ENCODE results near the gene GLS. TPM values are rescaled to one million over a fixed set of nuclear protein-coding genes. Genes with fewer than 3 reads are reported as not detected.

The GLS gene
- total RNA-seq, 1 experiment from 2014 or later = 97.4 TPM

DNA sequence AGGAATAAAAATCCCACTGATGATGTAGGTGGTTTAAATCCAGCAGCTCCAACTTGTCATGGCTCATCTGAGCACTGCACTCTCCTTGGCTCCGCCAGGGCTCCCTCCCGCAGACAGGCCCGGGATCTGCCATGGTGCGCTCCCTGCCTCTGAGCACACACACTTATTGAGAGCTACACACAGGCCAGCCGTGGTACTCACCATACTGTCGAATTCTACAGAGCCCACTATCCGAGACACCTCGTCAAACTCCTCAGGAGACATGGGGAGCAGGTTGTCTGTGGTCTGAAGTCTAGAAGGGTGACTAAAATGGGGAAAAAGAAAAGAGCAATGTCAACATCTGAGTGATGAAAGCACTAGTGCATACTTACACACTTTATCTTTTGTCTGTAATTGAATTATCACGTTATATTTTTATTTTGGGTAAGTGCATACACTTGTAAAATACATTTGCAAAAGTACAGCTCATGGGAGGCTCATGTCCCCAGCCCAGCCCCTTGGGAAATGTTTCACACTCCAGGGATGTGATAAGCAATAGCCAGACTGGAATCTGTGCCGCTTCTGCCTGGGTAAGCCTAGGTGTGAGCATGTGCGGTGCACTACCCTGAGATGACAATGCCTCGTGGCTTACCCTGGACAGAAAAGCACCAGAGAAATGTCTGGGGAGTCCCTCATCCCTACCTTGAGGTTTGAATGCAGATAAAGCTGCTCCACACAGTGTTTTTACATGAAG lies 94.2 kb downstream of the GLS start:
- no peak for DNase-seq (ENCODE audit: low read depth, low spot score)
- ATAC-seq = no peak
- H3K36me3 ChIP-seq (ENCODE audit: control insufficient read depth in 1 of 2, insufficient read depth in 2 of 2, low read length in 2 of 2) = peaks cover 81% of the 10 kb centered on the region in 2 experiments
- BruUV-seq (replicated peaks) = no TSS peak
- no peak overlapping the region for H3K9ac ChIP-seq (ENCODE audit: low read length)
- TF ChIP-seq SRF (IDR thresholded peaks at IDR 0.05; ENCODE audit: low read depth) (no peak), RAD21 (IDR thresholded peaks at IDR 0.05; ENCODE audit: low read depth) (no peak), CBX3 (IDR thresholded peaks at IDR 0.05; ENCODE audit: low read depth) (no peak), EZH2 (IDR thresholded peaks at IDR 0.05) (no peak), SIN3A (IDR thresholded peaks at IDR 0.05; ENCODE audit: low read depth) (no peak), FOSL1 (IDR thresholded peaks at IDR 0.05; ENCODE audit: low read depth) (no peak), JUND (IDR thresholded peaks at IDR 0.05) (no peak)
- TF ChIP-seq, protein P1, sequence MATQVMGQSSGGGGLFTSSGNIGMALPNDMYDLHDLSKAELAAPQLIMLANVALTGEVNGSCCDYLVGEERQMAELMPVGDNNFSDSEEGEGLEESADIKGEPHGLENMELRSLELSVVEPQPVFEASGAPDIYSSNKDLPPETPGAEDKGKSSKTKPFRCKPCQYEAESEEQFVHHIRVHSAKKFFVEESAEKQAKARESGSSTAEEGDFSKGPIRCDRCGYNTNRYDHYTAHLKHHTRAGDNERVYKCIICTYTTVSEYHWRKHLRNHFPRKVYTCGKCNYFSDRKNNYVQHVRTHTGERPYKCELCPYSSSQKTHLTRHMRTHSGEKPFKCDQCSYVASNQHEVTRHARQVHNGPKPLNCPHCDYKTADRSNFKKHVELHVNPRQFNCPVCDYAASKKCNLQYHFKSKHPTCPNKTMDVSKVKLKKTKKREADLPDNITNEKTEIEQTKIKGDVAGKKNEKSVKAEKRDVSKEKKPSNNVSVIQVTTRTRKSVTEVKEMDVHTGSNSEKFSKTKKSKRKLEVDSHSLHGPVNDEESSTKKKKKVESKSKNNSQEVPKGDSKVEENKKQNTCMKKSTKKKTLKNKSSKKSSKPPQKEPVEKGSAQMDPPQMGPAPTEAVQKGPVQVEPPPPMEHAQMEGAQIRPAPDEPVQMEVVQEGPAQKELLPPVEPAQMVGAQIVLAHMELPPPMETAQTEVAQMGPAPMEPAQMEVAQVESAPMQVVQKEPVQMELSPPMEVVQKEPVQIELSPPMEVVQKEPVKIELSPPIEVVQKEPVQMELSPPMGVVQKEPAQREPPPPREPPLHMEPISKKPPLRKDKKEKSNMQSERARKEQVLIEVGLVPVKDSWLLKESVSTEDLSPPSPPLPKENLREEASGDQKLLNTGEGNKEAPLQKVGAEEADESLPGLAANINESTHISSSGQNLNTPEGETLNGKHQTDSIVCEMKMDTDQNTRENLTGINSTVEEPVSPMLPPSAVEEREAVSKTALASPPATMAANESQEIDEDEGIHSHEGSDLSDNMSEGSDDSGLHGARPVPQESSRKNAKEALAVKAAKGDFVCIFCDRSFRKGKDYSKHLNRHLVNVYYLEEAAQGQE (IDR thresholded peaks at IDR 0.05; ENCODE audit: low read depth) = no peak
- TF ChIP-seq, protein P2, sequence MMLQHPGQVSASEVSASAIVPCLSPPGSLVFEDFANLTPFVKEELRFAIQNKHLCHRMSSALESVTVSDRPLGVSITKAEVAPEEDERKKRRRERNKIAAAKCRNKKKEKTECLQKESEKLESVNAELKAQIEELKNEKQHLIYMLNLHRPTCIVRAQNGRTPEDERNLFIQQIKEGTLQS (IDR thresholded peaks at IDR 0.05) = no peak
- TF ChIP-seq, protein P3, sequence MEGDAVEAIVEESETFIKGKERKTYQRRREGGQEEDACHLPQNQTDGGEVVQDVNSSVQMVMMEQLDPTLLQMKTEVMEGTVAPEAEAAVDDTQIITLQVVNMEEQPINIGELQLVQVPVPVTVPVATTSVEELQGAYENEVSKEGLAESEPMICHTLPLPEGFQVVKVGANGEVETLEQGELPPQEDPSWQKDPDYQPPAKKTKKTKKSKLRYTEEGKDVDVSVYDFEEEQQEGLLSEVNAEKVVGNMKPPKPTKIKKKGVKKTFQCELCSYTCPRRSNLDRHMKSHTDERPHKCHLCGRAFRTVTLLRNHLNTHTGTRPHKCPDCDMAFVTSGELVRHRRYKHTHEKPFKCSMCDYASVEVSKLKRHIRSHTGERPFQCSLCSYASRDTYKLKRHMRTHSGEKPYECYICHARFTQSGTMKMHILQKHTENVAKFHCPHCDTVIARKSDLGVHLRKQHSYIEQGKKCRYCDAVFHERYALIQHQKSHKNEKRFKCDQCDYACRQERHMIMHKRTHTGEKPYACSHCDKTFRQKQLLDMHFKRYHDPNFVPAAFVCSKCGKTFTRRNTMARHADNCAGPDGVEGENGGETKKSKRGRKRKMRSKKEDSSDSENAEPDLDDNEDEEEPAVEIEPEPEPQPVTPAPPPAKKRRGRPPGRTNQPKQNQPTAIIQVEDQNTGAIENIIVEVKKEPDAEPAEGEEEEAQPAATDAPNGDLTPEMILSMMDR (IDR thresholded peaks at IDR 0.05 in 2 of 3, conservative IDR thresholded peaks at IDR 0.05 in 1 of 3; ENCODE audit: borderline replicate concordance in 1 of 3, insufficient read depth in 1 of 3, low read depth in 2 of 3, low read length in 2 of 3) = no peak
- TF ChIP-seq, protein P4, sequence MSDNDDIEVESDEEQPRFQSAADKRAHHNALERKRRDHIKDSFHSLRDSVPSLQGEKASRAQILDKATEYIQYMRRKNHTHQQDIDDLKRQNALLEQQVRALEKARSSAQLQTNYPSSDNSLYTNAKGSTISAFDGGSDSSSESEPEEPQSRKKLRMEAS (IDR thresholded peaks at IDR 0.05) = no peak
- no peaks in the 10 kb centered on the region for H3K4me1 ChIP-seq (ENCODE audit: control insufficient read depth in 1 of 2, insufficient read depth in 2 of 2, low read length in 2 of 2)
- ChIA-PET RAD21 (ENCODE audit: low non-redundant PET in 1 of 2, low total read pairs in 2 of 2, uncharacterized antibody in 2 of 2, unreplicated experiment in 2 of 2) (no interaction called here), POLR2A (no interaction called here), CTCF (no interaction called here)
- intact Hi-C loops (cut with micrococcal nuclease) = no loop called here
- no peaks in the 10 kb centered on the region for H3K9me2 ChIP-seq (ENCODE audit: insufficient read depth)
- no peaks in the 10 kb centered on the region for H4K20me1 ChIP-seq (ENCODE audit: insufficient read depth)
- no peaks in the 10 kb centered on the region for H3K9me3 ChIP-seq (ENCODE audit: control insufficient read depth in 1 of 2, insufficient read depth in 1 of 2, low read depth in 1 of 2, low read length in 2 of 2)
- no peak overlapping the region for H3K4me3 ChIP-seq (replicated peaks in 1 of 2; ENCODE audit: low read depth in 1 of 2, low read length in 2 of 2)
- no peaks in the 10 kb centered on the region for H3K79me2 ChIP-seq (ENCODE audit: insufficient read depth, low read length)
- no peak overlapping the region for H3K27ac ChIP-seq (ENCODE audit: low read depth, low read length)
- H3K27me3 ChIP-seq (ENCODE audit: insufficient read depth, low read length) = no peaks in the 10 kb centered on the region
- no peak overlapping the region for H3K4me2 ChIP-seq (ENCODE audit: low read length)
- H2AFZ ChIP-seq (ENCODE audit: low read depth, low read length, poor library complexity, severe bottlenecking) = no peak overlapping the region

Measured in HCT116 (cell line).